Right lobe of liver (tissue), 4 donors: ENCODE measurements around the gene DPP10.

Experiments used
- POLR2A ChIP-seq: fragments of 450-650 bp; IDR thresholded peaks from one replicate; pipeline ENCODE4 v1.6.1; 2017; ENCODE audit warnings: antibody characterized with exemption, mild to moderate bottlenecking
- TF ChIP-seq, protein P1 (sequence below), 4 donors: fragments of 200-600 bp in 3 of 4; fragments of 450-650 bp in 1 of 4; IDR thresholded peaks; one replicate each; pipeline versions ENCODE4 v1.5.1 to v1.8.0; 2016 to 2022; ENCODE audit warnings: antibody characterized with exemption in 4 of 4, mild to moderate bottlenecking in 2 of 4
- donor health status: DM: no; HTN: no; CAD: no.
- donor health status: DM: no; HTN: no; CAD: no.
- donor health status: DM: no; HTN: yes; CAD: no.

DNA sequence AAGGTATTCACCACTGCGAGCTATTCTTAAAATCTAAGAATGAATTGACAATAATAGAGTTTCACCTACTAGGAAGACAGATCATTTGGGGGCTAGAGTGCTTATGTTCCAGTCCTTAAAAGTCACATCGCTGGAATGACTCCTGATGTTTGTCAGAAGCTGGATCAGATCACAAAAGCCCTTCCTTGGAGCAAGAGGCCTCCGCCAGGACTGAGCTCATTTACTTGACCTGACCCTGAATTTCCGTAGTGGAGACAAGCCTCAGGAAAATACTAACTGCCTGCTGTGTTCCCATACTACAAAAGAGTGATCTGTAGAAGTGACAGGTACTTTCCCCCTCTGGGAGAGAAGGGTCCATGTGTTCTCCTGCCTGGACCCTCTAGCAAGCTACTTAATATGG is 483.9 kb downstream of the DPP10 start:
- TF ChIP-seq, protein P1, sequence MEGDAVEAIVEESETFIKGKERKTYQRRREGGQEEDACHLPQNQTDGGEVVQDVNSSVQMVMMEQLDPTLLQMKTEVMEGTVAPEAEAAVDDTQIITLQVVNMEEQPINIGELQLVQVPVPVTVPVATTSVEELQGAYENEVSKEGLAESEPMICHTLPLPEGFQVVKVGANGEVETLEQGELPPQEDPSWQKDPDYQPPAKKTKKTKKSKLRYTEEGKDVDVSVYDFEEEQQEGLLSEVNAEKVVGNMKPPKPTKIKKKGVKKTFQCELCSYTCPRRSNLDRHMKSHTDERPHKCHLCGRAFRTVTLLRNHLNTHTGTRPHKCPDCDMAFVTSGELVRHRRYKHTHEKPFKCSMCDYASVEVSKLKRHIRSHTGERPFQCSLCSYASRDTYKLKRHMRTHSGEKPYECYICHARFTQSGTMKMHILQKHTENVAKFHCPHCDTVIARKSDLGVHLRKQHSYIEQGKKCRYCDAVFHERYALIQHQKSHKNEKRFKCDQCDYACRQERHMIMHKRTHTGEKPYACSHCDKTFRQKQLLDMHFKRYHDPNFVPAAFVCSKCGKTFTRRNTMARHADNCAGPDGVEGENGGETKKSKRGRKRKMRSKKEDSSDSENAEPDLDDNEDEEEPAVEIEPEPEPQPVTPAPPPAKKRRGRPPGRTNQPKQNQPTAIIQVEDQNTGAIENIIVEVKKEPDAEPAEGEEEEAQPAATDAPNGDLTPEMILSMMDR (IDR thresholded peaks at IDR 0.05): no peak
- TF ChIP-seq POLR2A: no peak
